Parathyroid adenoma (tissue), 2 donors: ENCODE measurements around the gene ITPRID1.

ENCODE experiments used
- H2AFZ ChIP-seq: fragments of 300-600 bp; sonication (generic); one replicate; pipeline ENCODE4 v1.7.0; 2017; ENCODE audit warnings: antibody characterized with exemption, mild to moderate bottlenecking
- H3K27ac ChIP-seq: fragments of 300-600 bp; sonication (generic); one replicate; pipeline ENCODE4 v1.7.0; 2017
- H3K27me3 ChIP-seq: fragments of 300-600 bp; sonication (generic); one replicate; pipeline ENCODE4 v1.7.0; 2017; ENCODE audit warnings: low read length; ENCODE audit not compliant: control insufficient read depth, insufficient read depth
- H3K36me3 ChIP-seq: fragments of 300-600 bp; sonication (generic); one replicate; pipeline ENCODE4 v1.7.0; 2017; ENCODE audit warnings: low read length; ENCODE audit not compliant: control insufficient read depth, insufficient read depth
- H3K4me1 ChIP-seq: fragments of 300-600 bp; sonication (generic); one replicate; pipeline ENCODE4 v1.7.0; 2017; ENCODE audit warnings: control low read depth
- H3K4me2 ChIP-seq: fragments of 300-600 bp; sonication (generic); one replicate; pipeline ENCODE4 v1.7.0; 2017; ENCODE audit warnings: low read length
- H3K4me3 ChIP-seq: fragments of 300-600 bp; sonication (generic); one replicate; pipeline ENCODE4 v1.7.0; 2017; ENCODE audit warnings: low read depth, low read length
- H3K79me2 ChIP-seq: fragments of 300-600 bp; sonication (generic); one replicate; pipeline ENCODE4 v1.7.0; 2017; ENCODE audit warnings: control low read depth
- H3K9ac ChIP-seq: fragments of 300-600 bp; sonication (generic); one replicate; pipeline ENCODE4 v1.7.0; 2017; ENCODE audit warnings: mild to moderate bottlenecking
- H3K9me3 ChIP-seq: fragments of 300-600 bp; sonication (generic); one replicate; pipeline ENCODE4 v1.7.0; 2017; ENCODE audit warnings: low read length; ENCODE audit not compliant: control insufficient read depth
- TF ChIP-seq, protein P1 (sequence below): fragments of 300-600 bp; sonication (generic); IDR thresholded peaks from one replicate; pipeline ENCODE4 v1.7.0; 2017; ENCODE audit warnings: antibody characterized with exemption, mild to moderate bottlenecking
- donor health status: primary hyperparathyroidism.

The ITPRID1 gene

GRCh38 chr7:31633467-31633866 lies 119.6 kb downstream of the ITPRID1 start:
- H3K4me1 ChIP-seq, result no peaks in the 10 kb centered on the region
- TF ChIP-seq, protein P1, sequence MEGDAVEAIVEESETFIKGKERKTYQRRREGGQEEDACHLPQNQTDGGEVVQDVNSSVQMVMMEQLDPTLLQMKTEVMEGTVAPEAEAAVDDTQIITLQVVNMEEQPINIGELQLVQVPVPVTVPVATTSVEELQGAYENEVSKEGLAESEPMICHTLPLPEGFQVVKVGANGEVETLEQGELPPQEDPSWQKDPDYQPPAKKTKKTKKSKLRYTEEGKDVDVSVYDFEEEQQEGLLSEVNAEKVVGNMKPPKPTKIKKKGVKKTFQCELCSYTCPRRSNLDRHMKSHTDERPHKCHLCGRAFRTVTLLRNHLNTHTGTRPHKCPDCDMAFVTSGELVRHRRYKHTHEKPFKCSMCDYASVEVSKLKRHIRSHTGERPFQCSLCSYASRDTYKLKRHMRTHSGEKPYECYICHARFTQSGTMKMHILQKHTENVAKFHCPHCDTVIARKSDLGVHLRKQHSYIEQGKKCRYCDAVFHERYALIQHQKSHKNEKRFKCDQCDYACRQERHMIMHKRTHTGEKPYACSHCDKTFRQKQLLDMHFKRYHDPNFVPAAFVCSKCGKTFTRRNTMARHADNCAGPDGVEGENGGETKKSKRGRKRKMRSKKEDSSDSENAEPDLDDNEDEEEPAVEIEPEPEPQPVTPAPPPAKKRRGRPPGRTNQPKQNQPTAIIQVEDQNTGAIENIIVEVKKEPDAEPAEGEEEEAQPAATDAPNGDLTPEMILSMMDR, result no peak
- H2AFZ ChIP-seq, result no peak overlapping the region
- H3K4me3 ChIP-seq, result no peak overlapping the region
- H3K79me2 ChIP-seq, result no peaks in the 10 kb centered on the region
- no peak overlapping the region for H3K9ac ChIP-seq
- no peak overlapping the region for H3K27ac ChIP-seq
- no peaks in the 10 kb centered on the region for H3K36me3 ChIP-seq
- H3K9me3 ChIP-seq, result no peaks in the 10 kb centered on the region
- no peak overlapping the region for H3K4me2 ChIP-seq
- no peaks in the 10 kb centered on the region for H3K27me3 ChIP-seq

GRCh38 chr7:31633894-31634494 lies 120.1 kb downstream of the ITPRID1 start:
- Histone ChIP-seq H3K79me2 (no peaks in the 10 kb centered on the region), H2AFZ (no peak overlapping the region), H3K9ac (no peak overlapping the region), H3K4me3 (no peak overlapping the region), H3K36me3 (no peaks in the 10 kb centered on the region), H3K4me1 (no peaks in the 10 kb centered on the region), H3K4me2 (no peak overlapping the region), H3K27me3 (no peaks in the 10 kb centered on the region), H3K27ac (no peak overlapping the region), H3K9me3 (no peaks in the 10 kb centered on the region)
- TF ChIP-seq, protein P1, result no peak

- Histone ChIP-seq H3K36me3 (no peaks in the 10 kb centered on the region), H3K27me3 (no peaks in the 10 kb centered on the region), H3K4me1 (no peaks in the 10 kb centered on the region), H3K9me3 (no peaks in the 10 kb centered on the region), H3K4me2 (no peak overlapping the region), H3K9ac (no peak overlapping the region), H3K27ac (no peak overlapping the region), H2AFZ (no peak overlapping the region), H3K4me3 (no peak overlapping the region), H3K79me2 (no peaks in the 10 kb centered on the region)
- TF ChIP-seq, protein P1, result no peak
Observed at GRCh38 chr7:31640381-31640780, 126.5 kb downstream of the ITPRID1 start.

DNA sequence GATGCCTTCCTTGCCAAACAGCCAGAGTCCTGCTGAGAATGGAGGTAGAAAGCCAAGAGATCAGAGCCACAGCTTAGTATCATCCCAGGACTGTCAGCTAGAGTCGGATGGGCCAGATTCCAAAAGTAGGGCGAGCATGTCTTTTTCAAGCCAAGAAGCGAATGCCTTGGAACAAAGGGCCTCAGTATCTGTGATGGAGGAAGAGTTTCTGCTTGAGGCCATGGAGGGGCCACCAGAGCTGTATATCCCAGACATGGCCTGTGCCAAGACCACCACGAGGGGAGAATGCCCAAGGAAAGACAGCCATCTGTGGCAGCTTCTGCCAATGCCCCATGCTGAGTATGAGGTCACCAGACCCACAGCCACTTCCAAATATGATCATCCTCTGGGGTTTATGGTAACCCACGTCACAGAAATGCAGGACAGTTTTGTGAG lies 128.8 kb downstream of the ITPRID1 start:
- no peak overlapping the region for H3K4me2 ChIP-seq
- no peaks in the 10 kb centered on the region for H3K36me3 ChIP-seq
- no peak overlapping the region for H3K9ac ChIP-seq
- H2AFZ ChIP-seq, result no peak overlapping the region
- H3K27me3 ChIP-seq, result no peaks in the 10 kb centered on the region
- H3K9me3 ChIP-seq, result no peaks in the 10 kb centered on the region
- no peaks in the 10 kb centered on the region for H3K4me1 ChIP-seq
- TF ChIP-seq, protein P1, result no peak
- H3K27ac ChIP-seq, result no peak overlapping the region
- no peaks in the 10 kb centered on the region for H3K79me2 ChIP-seq
- no peak overlapping the region for H3K4me3 ChIP-seq

DNA sequence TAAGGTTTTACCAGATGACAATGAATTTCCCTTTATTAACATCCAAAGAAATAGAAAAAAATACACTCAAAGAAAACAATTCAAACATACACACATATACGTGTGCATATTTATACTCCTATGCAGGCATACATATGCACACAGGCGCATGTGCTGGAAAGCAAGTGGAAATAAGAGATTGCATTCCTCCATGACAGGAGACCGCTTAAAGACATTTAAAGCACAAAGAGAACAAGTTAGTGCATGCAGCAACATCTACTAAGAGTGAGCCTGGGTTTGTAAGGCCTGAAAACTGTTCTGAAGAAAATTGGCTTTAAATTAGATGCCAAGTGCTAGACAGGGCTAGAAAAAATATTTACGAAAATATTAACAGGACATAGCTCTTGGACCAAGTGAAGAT lies 133.1 kb downstream of the ITPRID1 start:
- Histone ChIP-seq H3K27me3 (no peaks in the 10 kb centered on the region), H3K4me1 (no peaks in the 10 kb centered on the region), H3K9ac (no peak overlapping the region), H2AFZ (no peak overlapping the region), H3K4me3 (no peak overlapping the region), H3K36me3 (no peaks in the 10 kb centered on the region), H3K4me2 (no peak overlapping the region), H3K79me2 (no peaks in the 10 kb centered on the region), H3K9me3 (no peaks in the 10 kb centered on the region), H3K27ac (no peak overlapping the region)
- TF ChIP-seq, protein P1, result no peak
